HepG2 (cell line): ENCODE results near the gene GLIPR1L2. TPM values are rescaled to one million over a fixed set of nuclear protein-coding genes. Genes with fewer than 3 reads are reported as not detected.
A peak's percentile ranks its signal among the peaks of the same experiment; 100 is the strongest.

ENCODE experiments used
- ATAC-seq: fragments of 200-7000 bp; cut with Tn5 transposase; 3 replicates; pipeline ENCODE4 v1.9.1; 2020; ENCODE audit warnings: mild to moderate bottlenecking, moderate library complexity
- BruUV-seq: library from RNA; stranded (reverse); fragments of 400-500 nt; replicated peaks from 2 replicates; lab custom pipeline; 2021; lab: Mats Ljungman, UMichigan
- CTCF ChIA-PET: fragments of 300-600 bp; formaldehyde crosslinking; extraction: SDS; loops from one replicate; lab custom pipeline; 2021; ENCODE audit warnings: low total read pairs, inconsistent platforms, low intra/inter-chr PET ratio; lab: Yijun Ruan, JAX
- POLR2A ChIA-PET: fragments of 350-600 bp; sonication (Branson Sonifier 250); formaldehyde crosslinking; loops from one replicate; lab custom pipeline; 2020; ENCODE audit warnings: antibody characterized with exemption, inconsistent platforms; lab: Yijun Ruan, JAX
- DNase-seq: peaks from one replicate; pipeline ENCODE4 v3.0.0-alpha.2; 2015; ENCODE audit warnings: low spot score
- FAIRE-seq: peaks from 3 replicates; lab custom pipeline; 2011; peaks lifted over from hg19 to GRCh38; lab: Jason Lieb, UNC
- H2AFZ ChIP-seq: one replicate; pipeline ENCODE4 v1.6.1; 2011; ENCODE audit warnings: low read length, inconsistent platforms
- H3K27ac ChIP-seq: fragments of 300-600 bp; 3 replicates; pipeline ENCODE4 v1.8.0; 2011; ENCODE audit warnings: mixed run types, mild to moderate bottlenecking, mixed read lengths, low read length, inconsistent platforms; ENCODE audit not compliant: insufficient read depth; ENCODE audit errors: extremely low read length
- H3K27me3 ChIP-seq, 2 experiments: fragments of 200-600 bp in 1 of 2; 2 replicates in 1 of 2; 3 replicates in 1 of 2; pipeline versions ENCODE4 v1.6.0 to v1.8.0; 2011; ENCODE audit warnings: low read length in 2 of 2, mild to moderate bottlenecking in 2 of 2, moderate library complexity in 2 of 2, inconsistent platforms in 1 of 2; ENCODE audit not compliant: insufficient read depth in 2 of 2, control insufficient read depth in 1 of 2
- H3K36me3 ChIP-seq, 2 experiments: fragments of 200-600 bp in 1 of 2; replicated peaks in 1 of 2; 2 replicates in 1 of 2; 3 replicates in 1 of 2; pipeline versions ENCODE4 v1.5.1 to v1.8.0; 2011; ENCODE audit warnings: low read length in 2 of 2, inconsistent platforms in 1 of 2; ENCODE audit not compliant: insufficient read depth in 2 of 2, control insufficient read depth in 1 of 2
- H3K4me1 ChIP-seq: 2 replicates; pipeline ENCODE4 v1.5.1; 2012; ENCODE audit warnings: low read length, inconsistent platforms; ENCODE audit not compliant: insufficient read depth
- H3K4me2 ChIP-seq: 2 replicates; pipeline ENCODE4 v1.6.0; 2011; ENCODE audit warnings: low read depth, low read length, inconsistent platforms
- H3K4me3 ChIP-seq, 3 experiments: fragments of 200-600 bp in 1 of 3; sonication (generic), shearing (Covaris generic) in 1 of 3; replicated peaks in 1 of 3; 2 replicates each; pipeline ENCODE4 v1.5.1; 2011 to 2016; ENCODE audit warnings: low read length in 3 of 3, inconsistent platforms in 2 of 3, low read depth in 2 of 3, mild to moderate bottlenecking in 2 of 3, control low read depth in 1 of 3, mixed read lengths in 1 of 3; ENCODE audit not compliant: insufficient read depth in 1 of 3
- H3K79me2 ChIP-seq: one replicate; pipeline ENCODE4 v1.6.1; 2011; ENCODE audit warnings: low read length, inconsistent platforms; ENCODE audit not compliant: insufficient read depth
- H3K9ac ChIP-seq: 2 replicates; pipeline ENCODE4 v1.6.0; 2011; ENCODE audit warnings: mild to moderate bottlenecking, low read depth, low read length, inconsistent platforms; ENCODE audit not compliant: insufficient read depth
- H3K9me3 ChIP-seq: 2 replicates; pipeline ENCODE4 v1.5.1; 2012; ENCODE audit warnings: mild to moderate bottlenecking, low read length
- H4K20me1 ChIP-seq: 2 replicates; pipeline ENCODE4 v1.6.0; 2011; ENCODE audit warnings: inconsistent platforms, mild to moderate bottlenecking, low read length, moderate library complexity; ENCODE audit not compliant: insufficient read depth
- CEBPB ChIP-seq: IDR thresholded peaks from 2 replicates; pipeline ENCODE4 v1.6.1; 2011; ENCODE audit warnings: low read depth, low read length, improper control_type of control experiment, borderline replicate concordance
- GTF2F1 ChIP-seq: fragments of 150-350 bp; IDR thresholded peaks from 2 replicates; pipeline ENCODE4 v1.6.1; 2014; ENCODE audit warnings: low read length
- WGBS: methylation state at CpG from one replicate; pipeline ENCODE4 v1.1.6; 2017; ENCODE audit warnings: low lambda C conversion rate; 5-methylcytosine and 5-hydroxymethylcytosine counted together
- in situ Hi-C: cut with HindIII; loops from 2 replicates; pipeline ENCODE4 v1.10.0; 2017; ENCODE audit warnings: low pct_unique_long_range_greater_than_20kb; ENCODE audit not compliant: extremely low pct_ligation_motif_present
- intact Hi-C: fragments of 100-400 bp; cut with micrococcal nuclease; formaldehyde crosslinking; loops from one replicate; pipeline ENCODE4 v1.10.0; 2022; ENCODE audit not compliant: unreplicated experiment
- polyA plus RNA-seq, 8 experiments: library from polyadenylated mRNA; depleted of rRNA in 3 of 8; stranded (reverse) in 7 of 8; unstranded in 1 of 8; fragments of >200 nt; fragmentation: Illumina TruSeq in 4 of 8; extraction: Trizol in 4 of 8; gene quantifications; 2 replicates each; pipeline versions ENCODE4 v1.2.1 to v1.2.3, GENCODE V29; 2011 to 2016; ENCODE audit warnings: low read depth in 4 of 8, missing spikeins in 1 of 8, mixed read lengths in 1 of 8; ENCODE audit not compliant: insufficient read depth in 1 of 8
- total RNA-seq, 5 experiments: library from RNA; depleted of rRNA; stranded (reverse); fragments of >200 nt; fragmentation: Illumina TruSeq; extraction: Trizol; gene quantifications; 2 replicates each; pipeline ENCODE4 v1.2.3, GENCODE V29; 2016; ENCODE audit warnings: low read depth in 1 of 5

GLIPR1L2 gene
- total and polyA plus RNA-seq, 2 of the 13 experiments (the other 11 are each of a cell fraction or from before 2014, with no cell fraction given): not detected

GRCh38 chr12:75481774-75482173 lies 90.9 kb downstream of the GLIPR1L2 start:
- Histone ChIP-seq H3K9me3 (no peaks in the 10 kb centered on the region), H3K79me2 (no peaks in the 10 kb centered on the region), H3K4me1 (peaks cover 26% of the 10 kb centered on the region), H3K36me3 (no peaks in the 10 kb centered on the region), H4K20me1 (no peaks in the 10 kb centered on the region), H2AFZ (no peak overlapping the region), H3K27ac (no peak overlapping the region), H3K27me3 (no peaks in the 10 kb centered on the region), H3K4me2 (peak overlapping the region; percentile 67; the same call in 1 of the 2 replicates), H3K9ac (no peak overlapping the region), H3K4me3 (no peak overlapping the region; a peak in 1 of 6 replicates)
- WGBS: 76% methylated on average over 4 of the region's 4 CpGs
- ATAC-seq: no peak
- intact Hi-C loops (loop anchor here (2.0 to 10.0 kb wide), 3 partner anchors 793 to 976 kb away; partner anchors contain the start of gene BBS10), in situ Hi-C loops (no loop called here)
- no peak for TF ChIP-seq GTF2F1
- peak; percentile 38; the same call in 1 of the 2 replicates for TF ChIP-seq CEBPB
- no peak for FAIRE-seq
- DNase-seq: no peak
- ChIA-PET POLR2A (interaction anchor here (0.7 kb wide), 1 partner anchor 23 kb away, joined by 3 read pairs; no protein-coding TSS in a partner anchor), CTCF (no interaction called here)
- BruUV-seq: no TSS peak

Other genes starting within 250 kb of the GLIPR1L2 start
- gene KCNC2, start 181.2 kb upstream of the GLIPR1L2 start, total RNA-seq (2016; rRNA removed; fragmentation: Illumina TruSeq; extraction: Trizol): not detected in 2 replicates
- not detected in 2 replicates for gene KCNC2, start 181.2 kb upstream of the GLIPR1L2 start, polyA plus RNA-seq (2011; rRNA removed)
- not detected in 2 replicates for gene CAPS2, start 60.8 kb upstream of the GLIPR1L2 start, total RNA-seq (2016; rRNA removed; fragmentation: Illumina TruSeq; extraction: Trizol)
- 0.11 TPM in 1 of 2 replicates, not detected in the other for gene CAPS2, start 60.8 kb upstream of the GLIPR1L2 start, polyA plus RNA-seq (2011; rRNA removed)
- gene GLIPR1L1, start 56.4 kb upstream of the GLIPR1L2 start, total RNA-seq (2016; rRNA removed; fragmentation: Illumina TruSeq; extraction: Trizol): not detected in 2 replicates
- gene GLIPR1L1, start 56.4 kb upstream of the GLIPR1L2 start, polyA plus RNA-seq (2011; rRNA removed): not detected in 2 replicates
- 2.8 and 5.0 TPM in 2 replicates for gene GLIPR1, start 89.7 kb downstream of the GLIPR1L2 start, total RNA-seq (2016; rRNA removed; fragmentation: Illumina TruSeq; extraction: Trizol)
- gene GLIPR1, start 89.7 kb downstream of the GLIPR1L2 start, polyA plus RNA-seq (2011; rRNA removed): 1.9 and 4.9 TPM in 2 replicates
- 103 and 161 TPM in 2 replicates for gene KRR1, start 120.5 kb downstream of the GLIPR1L2 start, total RNA-seq (2016; rRNA removed; fragmentation: Illumina TruSeq; extraction: Trizol)
- gene KRR1, start 120.5 kb downstream of the GLIPR1L2 start, polyA plus RNA-seq (2011; rRNA removed): 12.4 and 19.3 TPM in 2 replicates